ENCODE measurements around the gene DMRTB1.
A peak's percentile ranks its signal among the peaks of the same experiment; 100 is the strongest.

DNA sequence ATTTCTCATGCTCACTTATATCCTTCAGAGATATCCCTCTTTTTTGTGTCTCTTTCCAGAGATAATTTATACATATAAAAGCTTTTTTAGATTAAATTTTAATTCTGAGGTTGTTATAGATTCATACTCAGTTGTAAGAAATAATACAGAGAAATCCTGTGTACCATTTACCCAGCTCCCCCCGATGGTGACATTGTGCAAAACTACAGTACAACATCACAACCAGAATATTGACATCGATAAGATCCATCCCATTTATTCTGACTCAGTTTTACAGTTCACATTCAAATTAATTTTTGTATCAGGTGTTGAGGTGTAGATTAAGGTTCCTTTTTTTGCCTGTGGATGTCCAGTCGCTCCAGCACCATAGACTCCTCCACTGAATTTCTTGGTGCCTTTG lies 14.3 kb downstream of the DMRTB1 start:
- TF ChIP-seq, protein P1, sequence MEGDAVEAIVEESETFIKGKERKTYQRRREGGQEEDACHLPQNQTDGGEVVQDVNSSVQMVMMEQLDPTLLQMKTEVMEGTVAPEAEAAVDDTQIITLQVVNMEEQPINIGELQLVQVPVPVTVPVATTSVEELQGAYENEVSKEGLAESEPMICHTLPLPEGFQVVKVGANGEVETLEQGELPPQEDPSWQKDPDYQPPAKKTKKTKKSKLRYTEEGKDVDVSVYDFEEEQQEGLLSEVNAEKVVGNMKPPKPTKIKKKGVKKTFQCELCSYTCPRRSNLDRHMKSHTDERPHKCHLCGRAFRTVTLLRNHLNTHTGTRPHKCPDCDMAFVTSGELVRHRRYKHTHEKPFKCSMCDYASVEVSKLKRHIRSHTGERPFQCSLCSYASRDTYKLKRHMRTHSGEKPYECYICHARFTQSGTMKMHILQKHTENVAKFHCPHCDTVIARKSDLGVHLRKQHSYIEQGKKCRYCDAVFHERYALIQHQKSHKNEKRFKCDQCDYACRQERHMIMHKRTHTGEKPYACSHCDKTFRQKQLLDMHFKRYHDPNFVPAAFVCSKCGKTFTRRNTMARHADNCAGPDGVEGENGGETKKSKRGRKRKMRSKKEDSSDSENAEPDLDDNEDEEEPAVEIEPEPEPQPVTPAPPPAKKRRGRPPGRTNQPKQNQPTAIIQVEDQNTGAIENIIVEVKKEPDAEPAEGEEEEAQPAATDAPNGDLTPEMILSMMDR (IDR thresholded peaks at IDR 0.05): peak; percentile 37
- no peak for TF ChIP-seq EZH2 (IDR thresholded peaks at IDR 0.05)

Measured in neural progenitor cell (in vitro differentiated cells).